Trophoblast cell (in vitro differentiated cells and primary cell): Measurements from ENCODE around the gene PLCH2.

ENCODE experiments used
- DNase-seq, 2 donors: peaks; one replicate each; pipeline ENCODE4 v3.0.0-alpha.2; 2016
- H2AFZ ChIP-seq: 2 replicates; pipeline ENCODE4 v1.6.1; 2013; ENCODE audit warnings: low read length, moderate library complexity, mild to moderate bottlenecking; ENCODE audit not compliant: insufficient read depth, poor library complexity
- H2AK5ac ChIP-seq: 2 replicates; pipeline ENCODE4 v1.6.1; 2013; ENCODE audit warnings: mild to moderate bottlenecking, low read length
- H2BK120ac ChIP-seq: 2 replicates; pipeline ENCODE4 v1.6.1; 2013; ENCODE audit warnings: low read length, mild to moderate bottlenecking, moderate library complexity; ENCODE audit not compliant: insufficient read depth, poor library complexity
- H2BK12ac ChIP-seq: 2 replicates; pipeline ENCODE4 v1.6.1; 2013; ENCODE audit warnings: mild to moderate bottlenecking, low read length, moderate library complexity
- H2BK5ac ChIP-seq: 2 replicates; pipeline ENCODE4 v1.6.1; 2013; ENCODE audit warnings: low read length, low read depth, moderate library complexity, mild to moderate bottlenecking; ENCODE audit not compliant: poor library complexity
- H3K14ac ChIP-seq: 2 replicates; pipeline ENCODE4 v1.6.1; 2013; ENCODE audit warnings: mild to moderate bottlenecking, low read length
- H3K18ac ChIP-seq: 2 replicates; pipeline ENCODE4 v1.6.1; 2013; ENCODE audit warnings: mild to moderate bottlenecking, low read length
- H3K23ac ChIP-seq: 2 replicates; pipeline ENCODE4 v1.6.1; 2013; ENCODE audit warnings: low read length
- H3K27ac ChIP-seq: 2 replicates; pipeline ENCODE4 v1.5.1; 2013; ENCODE audit warnings: low read depth, mild to moderate bottlenecking, inconsistent platforms, low read length, moderate library complexity
- H3K27me3 ChIP-seq: 2 replicates; pipeline ENCODE4 v1.6.1; 2013; ENCODE audit warnings: inconsistent platforms, mild to moderate bottlenecking, low read length, moderate library complexity; ENCODE audit not compliant: insufficient read depth
- H3K36me3 ChIP-seq, 2 experiments: 1 replicate in 1 of 2; 2 replicates in 1 of 2; pipeline ENCODE4 v1.6.1; 2013; ENCODE audit warnings: low read length in 2 of 2, mild to moderate bottlenecking in 2 of 2, moderate library complexity in 1 of 2; ENCODE audit not compliant: insufficient read depth in 2 of 2, control insufficient read depth in 1 of 2
- H3K4ac ChIP-seq: 2 replicates; pipeline ENCODE4 v1.6.1; 2013; ENCODE audit warnings: low read depth, mild to moderate bottlenecking, low read length, moderate library complexity
- H3K4me1 ChIP-seq, 2 experiments: 1 replicate in 1 of 2; 2 replicates in 1 of 2; pipeline ENCODE4 v1.6.1; 2013; ENCODE audit warnings: low read length in 2 of 2, mild to moderate bottlenecking in 2 of 2, moderate library complexity in 1 of 2; ENCODE audit not compliant: insufficient read depth in 2 of 2, control insufficient read depth in 1 of 2
- H3K4me2 ChIP-seq: 2 replicates; pipeline ENCODE4 v1.6.1; 2013; ENCODE audit warnings: inconsistent platforms, mild to moderate bottlenecking, low read length, moderate library complexity
- H3K4me3 ChIP-seq: 2 replicates; pipeline ENCODE4 v1.5.1; 2013; ENCODE audit warnings: mild to moderate bottlenecking, low read depth, low read length, inconsistent platforms
- H3K79me1 ChIP-seq: one replicate; pipeline ENCODE4 v1.6.1; 2013; ENCODE audit warnings: low read length
- H3K79me2 ChIP-seq: 2 replicates; pipeline ENCODE4 v1.6.1; 2013; ENCODE audit warnings: low read length, mild to moderate bottlenecking; ENCODE audit not compliant: control insufficient read depth, insufficient read depth, poor library complexity
- H3K9ac ChIP-seq: 2 replicates; pipeline ENCODE4 v1.6.1; 2013; ENCODE audit warnings: mild to moderate bottlenecking, low read length
- H3K9me3 ChIP-seq: 2 replicates; pipeline ENCODE4 v1.6.1; 2013; ENCODE audit warnings: low read depth, mild to moderate bottlenecking, control low read depth, inconsistent platforms, low read length; ENCODE audit not compliant: insufficient read depth
- H4K12ac ChIP-seq: 2 replicates; pipeline ENCODE4 v1.6.1; 2013; ENCODE audit warnings: low read depth, mild to moderate bottlenecking, low read length, moderate library complexity
- H4K8ac ChIP-seq: 2 replicates; pipeline ENCODE4 v1.6.1; 2013; ENCODE audit warnings: low read depth, mild to moderate bottlenecking, low read length, moderate library complexity
- H4K91ac ChIP-seq: one replicate; pipeline ENCODE4 v1.6.1; 2013; ENCODE audit warnings: low read depth, mild to moderate bottlenecking, low read length, moderate library complexity
- WGBS: extraction: QIAGEN DNeasy Blood & Tissue Kit; methylation state at CpG from one replicate; pipeline ENCODE4 v1.1.7; 2013; ENCODE audit warnings: missing lambda C conversion rate; ENCODE audit not compliant: insufficient read length, insufficient coverage; ENCODE audit errors: extremely low coverage; 5-methylcytosine and 5-hydroxymethylcytosine counted together

PLCH2 gene

GRCh38 chr1:2473198-2473597 is 2.9 kb upstream of the PLCH2 start:
- H2BK5ac ChIP-seq = no peak overlapping the region
- no peaks in the 10 kb centered on the region for H3K4me1 ChIP-seq
- no peak overlapping the region for H2BK120ac ChIP-seq
- no peak overlapping the region for H3K4ac ChIP-seq
- WGBS = no CpG with 5 or more reads among the region's 13 CpGs
- H3K79me2 ChIP-seq = no peaks in the 10 kb centered on the region
- H3K14ac ChIP-seq = no peak overlapping the region
- no peak overlapping the region for H3K4me2 ChIP-seq
- H2AK5ac ChIP-seq = no peak overlapping the region
- no peak overlapping the region for H4K8ac ChIP-seq
- no peak overlapping the region for H3K18ac ChIP-seq
- H2AFZ ChIP-seq = no peak overlapping the region
- H3K23ac ChIP-seq = no peak overlapping the region
- H4K91ac ChIP-seq = no peak overlapping the region
- H2BK12ac ChIP-seq = no peak overlapping the region
- H3K36me3 ChIP-seq = no peaks in the 10 kb centered on the region
- H3K27ac ChIP-seq = no peak overlapping the region
- no peak overlapping the region for H4K12ac ChIP-seq
- no peaks in the 10 kb centered on the region for H3K9me3 ChIP-seq
- no peak overlapping the region for H3K9ac ChIP-seq
- H3K27me3 ChIP-seq = no peaks in the 10 kb centered on the region
- no peak overlapping the region for H3K4me3 ChIP-seq
- no peaks in the 10 kb centered on the region for H3K79me1 ChIP-seq
- no peak for DNase-seq

GRCh38 chr1:2474104-2474844 is 1.8 kb upstream of the PLCH2 start:
- no peak overlapping the region for H4K12ac ChIP-seq
- no peak overlapping the region for H3K4me3 ChIP-seq
- H3K9me3 ChIP-seq = no peaks in the 10 kb centered on the region
- no peak overlapping the region for H3K18ac ChIP-seq
- H3K27ac ChIP-seq = no peak overlapping the region
- H3K9ac ChIP-seq = no peak overlapping the region
- no peak overlapping the region for H2BK12ac ChIP-seq
- H3K4me2 ChIP-seq = no peak overlapping the region
- no peaks in the 10 kb centered on the region for H3K27me3 ChIP-seq
- H3K79me2 ChIP-seq = no peaks in the 10 kb centered on the region
- no peak overlapping the region for H2BK120ac ChIP-seq
- no peaks in the 10 kb centered on the region for H3K4me1 ChIP-seq
- H3K14ac ChIP-seq = no peak overlapping the region
- no peak for DNase-seq
- no CpG with 5 or more reads among the region's 17 CpGs for WGBS
- H2AK5ac ChIP-seq = no peak overlapping the region
- no peaks in the 10 kb centered on the region for H3K36me3 ChIP-seq
- no peak overlapping the region for H4K91ac ChIP-seq
- H3K23ac ChIP-seq = no peak overlapping the region
- H2AFZ ChIP-seq = no peak overlapping the region
- H4K8ac ChIP-seq = no peak overlapping the region
- H3K4ac ChIP-seq = no peak overlapping the region
- H2BK5ac ChIP-seq = no peak overlapping the region
- H3K79me1 ChIP-seq = no peaks in the 10 kb centered on the region

- no peak overlapping the region for H3K4me2 ChIP-seq
- H4K8ac ChIP-seq = no peak overlapping the region
- no peaks in the 10 kb centered on the region for H3K79me2 ChIP-seq
- H3K4ac ChIP-seq = no peak overlapping the region
- no peak overlapping the region for H3K23ac ChIP-seq
- H3K4me3 ChIP-seq = no peak overlapping the region
- H2BK5ac ChIP-seq = no peak overlapping the region
- H4K91ac ChIP-seq = no peak overlapping the region
- no peak overlapping the region for H4K12ac ChIP-seq
- H3K79me1 ChIP-seq = no peaks in the 10 kb centered on the region
- no peak overlapping the region for H3K18ac ChIP-seq
- H3K9me3 ChIP-seq = no peaks in the 10 kb centered on the region
- H3K27ac ChIP-seq = no peak overlapping the region
- H2BK12ac ChIP-seq = no peak overlapping the region
- DNase-seq = no peak
- no CpG with 5 or more reads among the region's 13 CpGs for WGBS
- no peaks in the 10 kb centered on the region for H3K27me3 ChIP-seq
- H3K4me1 ChIP-seq = no peaks in the 10 kb centered on the region
- no peak overlapping the region for H2AK5ac ChIP-seq
- no peak overlapping the region for H3K14ac ChIP-seq
- no peak overlapping the region for H2AFZ ChIP-seq
- H3K36me3 ChIP-seq = no peaks in the 10 kb centered on the region
- H3K9ac ChIP-seq = no peak overlapping the region
- H2BK120ac ChIP-seq = no peak overlapping the region
Observed at GRCh38 chr1:2474933-2475371, 1.1 kb upstream of the PLCH2 start.

GRCh38 chr1:2475571-2475970 is 518 bp upstream of the PLCH2 start:
- H3K4ac ChIP-seq = no peak overlapping the region
- H3K14ac ChIP-seq = no peak overlapping the region
- no peak overlapping the region for H3K4me3 ChIP-seq
- no peak overlapping the region for H3K23ac ChIP-seq
- H3K18ac ChIP-seq = no peak overlapping the region
- H3K36me3 ChIP-seq = no peaks in the 10 kb centered on the region
- no peak overlapping the region for H2BK5ac ChIP-seq
- no peak overlapping the region for H4K12ac ChIP-seq
- H2BK120ac ChIP-seq = no peak overlapping the region
- H3K27ac ChIP-seq = no peak overlapping the region
- no peaks in the 10 kb centered on the region for H3K9me3 ChIP-seq
- WGBS = no CpG with 5 or more reads among the region's 12 CpGs
- H3K4me2 ChIP-seq = no peak overlapping the region
- no peak overlapping the region for H2BK12ac ChIP-seq
- no peaks in the 10 kb centered on the region for H3K4me1 ChIP-seq
- H2AK5ac ChIP-seq = no peak overlapping the region
- H2AFZ ChIP-seq = no peak overlapping the region
- H3K79me2 ChIP-seq = no peaks in the 10 kb centered on the region
- no peaks in the 10 kb centered on the region for H3K27me3 ChIP-seq
- no peaks in the 10 kb centered on the region for H3K79me1 ChIP-seq
- H4K91ac ChIP-seq = no peak overlapping the region
- no peak overlapping the region for H3K9ac ChIP-seq
- no peak for DNase-seq
- no peak overlapping the region for H4K8ac ChIP-seq
